ENCODE measurements around the gene CT47C1. TPM values are rescaled to one million over a fixed set of nuclear protein-coding genes. Genes with fewer than 3 reads are reported as not detected.

The CT47C1 gene
- polyA plus RNA-seq, 1 experiment = not detected

Other genes starting within 250 kb of the CT47C1 start
- gene ZCCHC12, start 249.2 kb upstream of the CT47C1 start, polyA plus RNA-seq (2011; rRNA removed) = 0.11 TPM in 2 replicates
- not detected in 2 replicates for gene LONRF3, start 98.4 kb upstream of the CT47C1 start, polyA plus RNA-seq (2011; rRNA removed)
- not detected in 2 replicates for gene KIAA1210, start 54.8 kb downstream of the CT47C1 start, polyA plus RNA-seq (2011; rRNA removed)
- gene PGRMC1, start 163.3 kb downstream of the CT47C1 start, polyA plus RNA-seq (2011; rRNA removed) = 76.5 and 110 TPM in 2 replicates

Data from AG04450 (cell line).